ENCODE data around the gene THSD4.

The THSD4 gene

GRCh38 chr15:71456362-71456761, 341.1 kb downstream of the THSD4 start:
- no peak for DNase-seq (ENCODE audit: low read depth)

DNA sequence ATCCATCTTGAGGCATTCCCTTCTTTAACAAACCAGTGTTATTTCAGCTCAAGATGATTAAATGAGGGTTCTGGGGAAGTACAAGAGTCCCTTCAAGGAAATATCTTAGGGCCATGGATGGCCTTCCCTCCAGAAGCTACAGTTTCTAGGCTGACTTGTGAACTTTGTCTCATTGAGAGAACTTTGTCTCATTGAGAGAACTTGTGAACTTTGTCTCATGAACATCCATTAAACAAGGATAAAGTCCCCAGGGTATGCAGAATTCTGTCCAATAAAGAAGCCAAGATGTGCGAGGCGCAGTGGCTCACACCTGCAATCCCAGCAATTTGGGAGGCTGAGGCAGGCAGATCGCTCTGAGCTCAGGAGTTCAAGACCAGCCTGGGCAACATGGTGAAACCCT, 341.5 kb downstream of the THSD4 start:
- no peak for DNase-seq (ENCODE audit: low read depth)

GRCh38 chr15:71458089-71458660, 342.9 kb downstream of the THSD4 start:
- no peak for DNase-seq (ENCODE audit: low read depth)

GRCh38 chr15:71461748-71462147, 346.5 kb downstream of the THSD4 start:
- no peak for DNase-seq (ENCODE audit: low read depth)

DNA sequence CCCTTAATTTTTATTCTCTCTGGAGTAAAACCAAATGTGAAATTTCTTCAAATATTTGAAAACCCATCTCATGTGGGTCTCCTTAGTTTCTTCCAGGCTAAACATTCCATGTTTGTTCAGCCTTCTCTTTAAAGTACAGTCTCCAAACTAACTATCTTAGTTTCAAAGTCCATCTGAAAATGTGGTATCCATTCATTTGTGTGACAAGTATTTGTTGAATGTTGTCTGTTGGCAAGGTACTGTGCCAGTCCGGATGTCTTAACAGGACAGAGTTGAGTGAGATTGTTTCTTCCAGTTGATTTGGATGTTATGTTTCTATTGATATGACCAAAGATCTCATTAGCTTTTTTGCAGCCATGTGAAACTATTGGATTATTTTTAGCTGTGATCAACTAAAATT, 347.4 kb downstream of the THSD4 start:
- DNase-seq (ENCODE audit: low read depth): no peak

GRCh38 chr15:71463156-71463665, 347.9 kb downstream of the THSD4 start:
- no peak for DNase-seq (ENCODE audit: low read depth)

- DNase-seq (ENCODE audit: low read depth): no peak
These were observed 350.1 kb downstream of the THSD4 start for GRCh38 chr15:71465131-71465955.

DNA sequence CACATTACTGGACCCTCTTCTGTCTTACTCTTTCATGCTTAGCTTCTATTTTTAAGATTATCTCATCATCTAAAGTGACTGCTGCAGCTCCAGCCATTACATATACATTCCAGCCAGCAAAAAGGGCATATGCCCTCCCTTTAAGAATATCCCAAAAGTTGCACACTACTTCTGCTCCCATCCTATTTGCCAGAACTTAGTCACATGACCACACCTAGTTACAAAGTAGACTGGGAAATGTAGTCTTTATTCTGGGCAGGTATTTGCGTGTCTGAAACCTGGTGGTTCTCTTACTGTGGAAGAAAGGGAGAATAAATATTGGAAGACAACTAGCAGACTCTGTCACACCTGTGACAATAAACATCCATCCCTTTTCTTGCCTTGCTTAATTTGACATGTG, 353.4 kb downstream of the THSD4 start:
- DNase-seq (ENCODE audit: low read depth): no peak

- DNase-seq (ENCODE audit: low read depth): no peak
These were observed 354.1 kb downstream of the THSD4 start for GRCh38 chr15:71469413-71469812.

DNA sequence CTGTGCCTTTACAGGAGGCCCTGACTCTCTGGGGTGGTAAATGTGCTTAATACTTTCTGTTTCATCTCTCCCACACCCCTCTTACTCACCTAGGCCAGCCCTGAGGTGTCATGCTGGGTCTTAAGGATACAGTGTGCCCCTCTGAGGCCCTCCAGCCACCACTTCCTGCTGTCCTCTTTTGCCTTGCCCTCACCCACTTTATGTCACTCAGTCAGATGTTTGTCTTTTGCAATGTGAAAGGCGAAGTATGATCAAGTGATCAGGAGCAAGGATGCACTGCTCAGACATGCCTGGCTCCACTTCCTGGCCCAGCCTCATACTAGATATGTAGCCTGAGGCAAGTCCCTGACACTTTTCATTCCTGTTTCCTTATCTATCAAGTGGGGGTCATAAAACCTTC, 356.1 kb downstream of the THSD4 start:
- no peak for DNase-seq (ENCODE audit: low read depth)

- DNase-seq (ENCODE audit: low read depth): no peak
These were observed 357.3 kb downstream of the THSD4 start for GRCh38 chr15:71472566-71472965.

- no peak for DNase-seq (ENCODE audit: low read depth)
These were observed 358.5 kb downstream of the THSD4 start for GRCh38 chr15:71473751-71474150.

DNA sequence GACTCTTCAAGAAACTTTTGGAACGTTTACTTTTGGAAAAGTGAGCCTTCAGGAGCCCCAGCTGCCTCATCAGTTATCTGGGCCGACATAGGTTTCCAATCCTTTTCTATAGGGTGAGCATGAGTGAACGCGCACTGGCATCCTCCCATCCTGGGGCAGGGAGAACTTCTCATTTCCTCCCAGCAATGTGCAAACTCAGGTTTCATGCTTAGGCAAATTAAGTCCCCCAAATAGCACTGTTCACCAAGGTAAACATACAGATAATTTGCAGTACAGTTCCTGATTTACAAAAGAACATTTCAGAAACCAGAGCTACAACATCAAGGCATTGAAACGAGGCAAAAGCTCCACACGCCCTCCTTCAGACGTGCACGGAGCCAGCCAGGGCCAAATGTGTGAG, 361.6 kb downstream of the THSD4 start:
- no peak for DNase-seq (ENCODE audit: low read depth)

DNA sequence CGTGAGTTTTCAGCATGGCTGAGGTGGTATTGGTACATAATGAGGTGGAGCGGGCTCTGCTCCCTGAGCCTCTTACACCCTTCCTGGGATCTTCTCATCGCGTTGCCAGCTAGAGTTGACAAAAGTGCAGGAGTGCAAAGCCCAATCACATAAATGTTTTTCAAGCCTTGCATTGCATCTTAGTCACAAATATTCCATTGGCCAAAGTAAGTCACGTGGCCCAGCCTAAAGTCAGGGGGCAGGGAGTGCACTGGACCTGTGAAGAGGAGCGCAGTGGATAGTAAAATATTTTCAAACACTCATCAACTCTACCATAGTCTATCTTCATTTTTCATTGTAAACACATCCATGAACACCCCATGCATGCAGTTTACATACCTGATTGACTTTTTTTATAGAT, 365.3 kb downstream of the THSD4 start:
- DNase-seq (ENCODE audit: low read depth): no peak

GRCh38 chr15:71484080-71484479, 368.8 kb downstream of the THSD4 start:
- no peak for DNase-seq (ENCODE audit: low read depth)

DNA sequence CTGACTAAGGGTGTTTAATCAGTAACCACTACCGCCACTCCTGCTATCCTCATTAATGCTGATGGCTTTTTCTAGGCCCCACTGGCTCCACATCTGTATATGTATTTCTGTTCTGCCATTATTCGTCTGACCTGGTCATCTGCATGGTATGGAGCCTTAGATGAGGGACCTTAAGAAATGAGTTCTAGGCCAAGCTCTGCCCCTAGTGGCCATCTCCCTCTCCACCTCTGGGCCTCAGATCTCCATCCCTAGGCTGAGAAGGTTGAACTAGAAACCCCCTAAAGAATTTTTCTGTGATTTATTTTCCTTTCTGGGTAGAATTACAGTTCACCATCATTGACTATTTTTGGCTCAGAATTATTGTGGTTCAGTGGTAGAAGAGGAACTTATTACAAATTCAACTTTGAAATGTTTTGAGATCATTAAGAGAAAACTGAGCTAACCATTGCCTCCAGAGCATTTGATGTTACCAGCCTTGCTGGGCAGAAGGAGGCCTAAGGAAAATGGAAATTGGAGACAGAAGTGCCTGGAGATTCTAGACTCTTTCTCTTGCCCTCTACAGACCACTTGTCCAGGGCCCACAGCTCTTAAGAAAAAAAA, 369.9 kb downstream of the THSD4 start:
- no peak for DNase-seq (ENCODE audit: low read depth)

GRCh38 chr15:71489570-71489969, 374.3 kb downstream of the THSD4 start:
- DNase-seq (ENCODE audit: low read depth): no peak

DNA sequence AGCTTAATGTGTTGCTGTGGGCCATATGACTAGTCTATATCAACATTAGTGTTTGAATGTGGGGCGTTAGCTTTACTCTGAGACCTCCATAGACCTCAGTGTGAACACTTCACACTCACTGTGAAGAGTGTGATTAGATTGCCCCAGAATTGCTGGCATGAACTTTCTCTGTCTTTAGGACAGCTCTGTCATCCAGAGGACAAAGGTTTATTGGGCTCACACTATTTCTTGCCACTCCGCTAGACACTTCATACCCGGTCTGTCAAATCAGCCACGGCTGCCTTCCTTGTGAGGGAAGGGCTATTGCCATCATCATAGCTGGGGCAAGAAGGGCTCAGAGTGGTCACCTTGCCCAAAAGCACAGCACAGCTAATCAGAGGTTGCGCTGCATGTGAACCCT, 378.3 kb downstream of the THSD4 start:
- DNase-seq (ENCODE audit: low read depth): no peak

DNA sequence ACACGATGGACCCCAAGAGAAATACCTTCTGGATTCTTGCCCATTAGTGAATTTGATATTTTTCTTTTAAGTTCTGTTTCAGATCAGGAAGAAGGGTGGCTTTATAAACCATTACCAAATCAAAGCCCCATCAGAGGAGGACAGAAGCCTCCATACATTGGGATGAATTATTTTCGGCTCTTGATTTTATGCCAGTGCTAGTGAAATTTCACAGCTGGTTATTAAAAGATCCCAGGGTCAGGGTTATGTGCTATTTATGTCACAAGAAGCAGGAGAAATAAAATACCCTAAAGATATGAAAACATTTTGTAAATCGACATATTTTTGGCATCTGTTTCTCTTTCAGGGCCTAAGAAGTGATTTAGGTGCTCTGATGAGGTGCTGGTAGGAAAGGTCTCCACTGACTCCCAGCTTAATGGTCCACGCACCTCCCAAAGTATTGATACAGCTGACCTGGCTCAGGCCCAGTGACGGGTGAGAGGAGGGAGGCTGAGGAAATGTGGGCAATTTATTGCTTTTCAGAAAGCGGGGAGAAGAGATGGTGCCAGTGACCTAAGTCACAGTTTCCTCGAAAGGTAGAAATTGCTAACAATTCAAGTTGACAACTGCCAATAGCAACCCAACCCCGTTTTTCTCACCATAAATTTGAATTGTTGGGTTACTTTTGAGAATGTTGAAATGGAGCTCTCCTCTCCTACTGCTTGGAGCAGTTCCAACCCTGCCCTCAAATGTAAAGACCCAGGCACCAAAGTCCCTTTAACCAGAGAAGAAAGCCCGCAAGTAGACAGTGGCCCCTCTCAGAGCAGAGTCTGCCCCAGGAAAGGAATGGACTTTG, 379.5 kb downstream of the THSD4 start:
- DNase-seq (ENCODE audit: low read depth): no peak

DNA sequence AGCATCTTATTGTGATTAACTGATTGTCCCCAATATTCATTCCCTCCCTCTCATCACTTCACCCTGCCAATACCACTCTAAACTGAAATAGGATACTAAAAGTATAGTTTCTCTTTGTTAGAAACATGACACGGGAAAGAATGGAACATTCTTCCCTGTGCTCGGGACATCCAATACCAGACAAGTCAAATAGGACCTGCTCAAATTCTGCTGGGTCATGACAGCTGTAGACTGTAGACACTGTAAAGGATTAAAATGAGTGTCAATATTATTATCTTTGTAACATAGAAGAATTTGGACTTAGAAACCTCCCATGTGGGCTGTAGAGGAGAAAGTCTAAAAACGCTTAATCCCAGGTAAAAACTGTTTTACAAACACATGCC, 380.1 kb downstream of the THSD4 start:
- DNase-seq (ENCODE audit: low read depth): no peak

- DNase-seq (ENCODE audit: low read depth): no peak
These were observed 381.2 kb downstream of the THSD4 start for GRCh38 chr15:71496336-71496955.
